NCI-H446 treated with DMSO at 0.1 percent for 48 hours (cell line): Measurements from ENCODE around the gene CYSTM1.

ENCODE experiments used
- DNase-seq: peaks from one replicate; lab custom pipeline; 2025; lab: John Stamatoyannopoulos, UW

Gene CYSTM1

DNA sequence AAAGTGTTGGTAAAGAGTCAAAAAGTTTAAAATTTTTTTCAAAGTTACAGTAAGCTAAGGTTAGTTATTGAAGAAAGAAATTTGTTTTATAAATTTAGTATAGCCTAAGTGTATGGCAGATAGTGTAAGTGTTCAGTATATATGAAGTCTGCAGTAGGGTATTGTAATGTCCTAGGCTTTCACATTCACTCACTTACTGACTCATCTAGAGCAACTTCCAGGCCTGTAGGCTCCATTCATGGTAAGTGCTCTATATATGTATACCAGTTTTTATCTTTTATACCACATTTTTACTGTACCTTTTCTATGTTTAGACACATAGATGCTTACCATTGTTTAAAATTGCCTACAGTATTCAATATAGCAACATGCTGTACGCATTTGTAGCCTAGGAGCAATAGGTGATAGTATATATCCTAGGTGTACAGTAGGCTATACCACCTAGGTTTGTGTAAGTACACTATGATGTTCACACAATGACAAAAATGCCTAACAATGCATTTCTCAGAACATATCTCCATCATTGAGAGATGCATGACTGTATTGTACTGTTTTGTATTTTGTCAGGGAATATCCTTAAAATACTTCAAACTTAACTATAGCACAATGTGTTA is 38.5 kb downstream of the CYSTM1 start:
- no peak for DNase-seq

DNA sequence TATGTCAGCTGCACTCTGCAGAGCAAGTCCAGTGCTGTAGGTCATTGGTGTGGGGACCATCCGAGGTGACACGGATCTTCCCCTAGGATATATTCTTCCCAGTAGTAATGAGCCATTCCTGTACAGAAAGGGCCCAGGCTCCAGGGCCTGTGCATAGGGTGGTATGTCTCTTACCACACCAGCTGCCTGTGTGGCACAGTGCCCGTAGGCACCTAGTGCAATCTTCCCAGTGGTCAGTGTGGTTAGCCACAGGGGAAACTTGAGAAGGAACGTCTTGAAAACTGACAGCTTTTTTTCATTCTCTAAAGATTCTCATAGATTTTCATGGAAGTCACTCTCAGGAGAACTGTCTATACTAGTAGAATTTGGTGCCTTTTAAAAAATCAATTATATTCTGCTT is 39.8 kb downstream of the CYSTM1 start:
- DNase-seq, result no peak

DNA sequence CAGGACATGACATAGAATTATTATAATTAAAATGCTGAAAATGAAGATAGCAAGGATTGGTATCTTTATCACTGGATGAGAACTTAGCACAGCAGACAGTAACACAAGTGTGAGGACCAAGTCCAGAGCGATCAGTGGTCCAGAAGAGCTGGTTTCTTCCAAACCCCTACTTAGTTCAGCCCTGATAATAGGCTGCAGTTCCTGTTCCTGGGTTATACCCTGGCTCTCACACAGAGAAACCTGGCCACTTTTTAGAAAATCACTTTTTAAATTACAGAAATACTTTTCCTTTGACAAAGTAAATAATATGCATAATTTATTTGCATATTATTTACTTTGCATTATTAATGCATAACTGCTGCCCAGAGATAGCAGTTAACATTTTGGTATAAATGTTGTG is 40.3 kb downstream of the CYSTM1 start:
- no peak for DNase-seq

DNA sequence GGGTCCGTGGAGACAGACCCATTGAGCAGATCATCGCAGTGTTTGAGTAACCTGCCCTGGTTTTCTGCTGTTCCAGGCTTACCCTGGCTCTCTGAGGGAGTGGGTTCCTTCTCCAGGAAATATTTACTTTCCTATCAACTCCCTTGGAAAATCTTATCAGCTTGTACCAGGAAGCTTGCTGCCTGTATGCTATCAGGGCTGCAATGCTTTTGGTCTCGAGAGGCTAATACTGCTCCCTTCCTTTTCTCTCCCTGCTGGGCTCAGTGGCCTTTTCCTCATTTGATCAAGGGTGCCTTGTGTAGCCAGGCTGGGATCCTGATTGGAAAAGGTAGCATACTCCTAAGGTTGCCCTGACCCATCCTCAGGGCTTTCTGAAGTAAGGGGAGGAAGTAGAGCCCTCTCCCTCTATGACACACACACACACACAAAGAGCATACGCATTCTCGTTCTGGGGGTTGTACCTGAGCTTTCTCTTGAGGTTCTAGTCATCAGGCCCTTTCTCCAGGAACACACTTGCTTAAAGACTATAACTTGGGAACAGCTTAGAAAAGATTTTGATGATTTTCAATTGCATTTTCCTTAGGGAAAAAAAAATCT is 41.6 kb downstream of the CYSTM1 start:
- no peak for DNase-seq

DNA sequence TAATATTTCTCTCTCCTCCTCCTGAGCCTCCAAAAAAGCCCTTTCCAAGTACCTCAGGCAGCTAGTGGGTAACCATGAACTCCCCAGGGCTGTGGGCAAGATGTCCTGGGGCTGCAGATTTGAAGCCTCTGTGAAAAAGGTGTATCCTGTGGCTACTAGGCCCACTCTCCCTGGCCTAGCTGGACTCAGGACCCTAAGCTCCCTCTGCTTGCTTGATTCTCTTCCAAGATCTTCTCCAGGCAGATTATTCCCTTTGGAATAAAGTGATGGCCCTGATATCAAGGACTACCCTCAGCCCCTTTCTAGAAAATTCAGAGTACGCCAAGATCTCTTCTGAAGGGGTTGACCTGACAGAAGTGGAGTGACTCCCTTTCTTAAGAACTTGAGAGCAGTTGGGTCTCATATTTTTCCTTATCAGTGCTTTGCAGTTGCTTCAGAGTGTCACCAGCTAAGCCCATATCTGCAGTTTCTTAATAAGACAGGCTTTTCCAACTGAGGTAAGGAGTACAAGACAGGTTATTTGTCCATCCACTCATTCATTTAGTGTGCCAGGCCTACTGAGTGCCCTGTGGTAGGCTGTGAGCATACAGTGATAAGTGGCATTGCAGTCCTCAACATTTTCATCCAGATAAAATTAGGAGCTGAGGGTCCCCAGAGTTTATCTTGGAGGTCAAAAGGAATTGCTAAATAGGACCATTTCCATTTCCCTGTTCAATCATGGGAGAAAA is 42.5 kb downstream of the CYSTM1 start:
- no peak for DNase-seq

DNA sequence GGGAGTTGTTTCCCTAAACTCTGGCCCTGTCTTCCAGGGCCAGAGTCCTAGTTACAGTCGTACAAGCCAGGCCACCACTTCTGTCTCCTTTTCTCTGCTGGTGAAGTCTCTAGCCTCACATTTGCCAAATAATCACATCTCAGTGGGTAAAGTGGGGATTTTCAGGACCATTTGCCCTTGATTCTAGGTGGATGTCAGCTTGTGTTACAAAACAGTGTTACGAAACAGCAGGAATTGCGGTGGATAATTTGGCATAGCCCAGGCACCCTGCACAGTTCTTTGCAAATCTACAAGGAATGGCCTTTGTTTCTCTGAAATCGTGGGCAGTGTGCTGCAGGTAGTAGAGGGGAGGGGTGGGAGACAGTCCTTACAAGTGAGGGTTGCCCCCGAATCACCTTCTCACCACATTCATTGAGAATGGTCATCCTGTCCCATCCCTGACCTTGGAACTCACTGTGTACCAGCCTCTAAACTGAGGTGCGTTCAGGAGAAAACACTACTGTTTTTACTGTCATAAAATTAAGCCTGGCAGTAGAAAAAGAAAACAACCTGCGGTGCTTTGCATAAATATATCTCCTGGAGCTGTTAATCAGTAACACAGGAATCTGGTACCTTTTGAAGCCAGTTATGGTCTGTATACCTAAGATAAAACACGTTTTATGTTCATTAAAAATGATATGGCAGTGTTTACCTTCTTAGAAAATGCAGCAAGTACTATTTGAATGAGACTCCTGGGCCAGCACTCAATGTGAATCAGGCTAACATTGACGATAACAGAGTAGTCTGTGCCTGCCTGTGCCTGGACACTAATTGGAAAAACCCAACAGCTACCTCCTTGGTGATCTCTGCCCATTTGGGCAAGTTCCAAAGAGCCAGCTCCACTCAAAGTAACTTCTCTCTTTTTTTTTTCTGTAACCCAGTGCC is 44.3 kb downstream of the CYSTM1 start:
- DNase-seq, result no peak

DNA sequence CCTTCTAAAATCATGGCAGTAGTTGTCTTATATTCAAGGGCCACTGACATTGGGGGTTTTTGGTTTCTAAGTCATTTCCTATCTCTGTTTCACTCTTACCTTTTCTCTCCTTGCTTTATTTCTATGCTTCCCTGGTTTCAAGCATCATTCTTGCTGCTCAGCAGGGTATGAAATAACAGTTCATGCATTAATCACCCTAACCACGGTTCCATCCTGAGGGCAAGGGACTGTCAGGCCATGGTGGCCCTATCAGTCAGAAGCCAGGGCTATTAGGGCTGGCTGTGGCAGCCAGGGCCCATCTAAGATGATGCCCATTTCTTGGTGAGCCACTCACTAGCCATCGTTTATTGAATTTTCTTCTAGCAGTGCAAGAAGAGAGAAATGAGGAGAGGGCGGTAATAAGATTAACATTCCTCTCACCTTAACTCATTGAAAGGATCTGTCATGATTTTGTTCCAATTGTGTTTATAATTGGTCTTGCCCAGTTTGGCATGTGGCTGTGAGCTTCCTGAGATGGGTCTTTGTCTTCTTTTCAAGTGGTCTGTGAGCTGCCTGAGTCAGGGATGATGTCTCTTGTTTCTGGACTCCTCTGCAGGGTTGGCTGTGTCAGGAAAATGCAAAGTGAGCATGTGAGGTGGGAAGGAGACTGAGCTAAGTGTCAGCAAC is 45.2 kb downstream of the CYSTM1 start:
- no peak for DNase-seq

DNA sequence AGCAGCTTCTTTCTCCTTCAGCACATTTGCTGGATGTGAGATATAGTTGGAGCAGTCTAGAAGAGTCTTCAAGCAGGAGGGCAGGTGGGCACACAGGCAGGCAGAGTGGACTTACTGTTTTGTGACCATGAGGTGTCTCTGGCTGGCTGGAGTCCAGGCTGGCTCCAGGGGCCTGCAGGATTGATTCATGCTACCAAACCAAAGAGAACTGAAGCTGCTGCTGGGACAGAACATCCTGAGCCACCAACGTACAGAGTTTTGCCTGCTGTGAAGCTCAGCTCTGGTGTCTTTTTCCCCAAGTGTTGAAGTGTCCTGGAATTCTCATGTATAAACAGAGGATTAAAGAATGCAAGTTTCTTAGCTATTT is 45.7 kb downstream of the CYSTM1 start:
- DNase-seq, result no peak

DNA sequence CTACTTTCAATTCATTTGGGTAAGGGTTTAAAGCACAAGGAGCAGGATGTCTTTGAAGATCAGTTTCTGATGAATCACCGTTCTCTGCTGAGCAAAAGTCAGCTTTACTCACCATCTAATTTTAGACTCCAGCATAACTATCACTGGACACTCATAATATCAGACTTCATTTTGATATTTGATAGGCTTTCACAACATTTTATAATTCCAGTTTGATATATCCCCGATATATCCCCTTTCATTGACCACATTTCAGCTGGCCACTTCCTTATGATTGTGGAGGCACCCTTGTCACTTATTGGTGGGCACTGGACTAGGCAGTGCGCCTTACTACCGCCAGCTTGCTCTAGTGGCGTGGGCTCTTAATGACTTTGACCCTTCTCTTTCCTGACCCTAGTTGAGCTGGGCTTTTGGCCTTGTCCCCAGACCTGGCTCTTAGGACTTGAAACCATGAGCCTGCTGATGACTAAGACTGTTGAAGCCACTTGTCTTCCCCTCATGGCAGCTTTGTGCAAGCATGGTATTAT is 46.8 kb downstream of the CYSTM1 start:
- DNase-seq, result no peak

DNA sequence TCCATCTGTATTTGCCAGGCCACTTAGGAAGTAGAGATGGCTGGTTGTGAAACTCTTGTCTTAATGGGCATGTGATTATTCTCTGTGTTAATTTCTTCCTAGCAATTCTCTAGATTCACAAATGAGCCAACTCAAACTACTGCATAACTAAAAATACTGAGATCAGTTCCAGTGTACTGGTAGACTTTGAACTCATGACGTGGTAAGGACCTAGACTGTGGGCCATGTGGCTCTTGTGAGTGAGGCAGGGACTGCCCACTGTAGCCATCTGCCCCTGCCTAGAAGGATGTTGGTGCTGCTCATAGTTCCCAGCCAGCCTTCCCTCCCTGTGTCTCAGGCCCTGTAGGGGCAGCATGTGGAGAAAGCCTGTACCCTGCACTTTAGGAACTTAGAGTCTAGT is 47.4 kb downstream of the CYSTM1 start:
- no peak for DNase-seq

DNA sequence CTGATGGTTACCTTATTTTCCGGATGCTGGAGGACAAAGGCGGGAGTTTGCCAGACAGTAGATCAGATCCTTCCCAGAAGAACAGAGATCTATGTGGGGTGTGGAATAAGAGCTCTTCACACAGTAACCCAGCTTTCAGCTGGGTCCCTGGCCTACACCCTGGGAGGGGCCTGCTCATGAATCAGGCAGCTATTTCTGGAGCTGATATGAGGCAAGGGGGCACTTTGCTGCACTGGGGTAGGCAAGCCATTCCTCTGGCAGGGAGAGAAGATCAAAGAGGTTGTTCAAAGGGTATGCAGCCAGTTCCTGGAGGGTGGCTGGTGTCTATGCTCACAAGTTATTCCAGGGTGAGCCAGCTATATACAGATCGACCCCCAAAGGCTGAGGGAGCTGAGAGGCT is 48.6 kb downstream of the CYSTM1 start:
- no peak for DNase-seq

DNA sequence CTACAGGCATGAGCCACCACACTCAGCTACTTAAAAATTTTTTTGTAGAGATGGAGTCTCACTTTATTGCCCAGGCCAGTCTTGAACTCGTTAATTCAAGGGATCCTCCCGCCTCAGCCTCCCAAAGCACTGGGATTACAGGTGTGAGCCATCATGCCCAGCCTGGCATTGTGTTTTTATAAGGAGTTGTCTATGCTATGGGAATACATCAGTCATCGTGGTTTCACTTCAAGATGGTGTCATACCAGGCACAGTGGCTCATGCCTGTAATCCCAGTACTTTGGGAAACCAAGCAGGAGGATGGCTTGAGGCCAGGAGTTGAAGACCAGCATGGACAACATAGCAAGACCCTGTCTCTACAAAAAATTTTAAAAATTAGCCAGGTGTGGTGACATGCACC is 49.7 kb downstream of the CYSTM1 start:
- no peak for DNase-seq

DNA sequence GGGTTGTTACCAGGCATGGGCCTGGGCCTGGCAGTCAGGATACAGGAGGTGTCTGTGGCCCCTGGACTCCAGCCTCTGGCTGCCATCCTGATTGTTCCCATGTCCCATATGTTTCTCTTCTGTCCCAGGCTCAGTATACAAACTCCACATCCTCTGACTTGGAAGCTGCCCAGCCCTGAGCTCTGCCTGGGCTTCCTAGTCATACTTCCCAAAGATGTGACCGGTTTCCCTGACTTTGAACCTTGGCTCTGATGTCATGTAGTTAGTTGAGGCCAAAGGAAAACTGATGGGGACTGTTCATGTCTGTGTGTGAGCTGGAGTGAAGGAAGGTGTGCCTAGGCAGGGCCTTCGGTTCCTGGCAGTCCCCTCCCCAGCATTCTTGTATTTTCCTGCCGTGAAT is 50.4 kb downstream of the CYSTM1 start:
- DNase-seq, result no peak

DNA sequence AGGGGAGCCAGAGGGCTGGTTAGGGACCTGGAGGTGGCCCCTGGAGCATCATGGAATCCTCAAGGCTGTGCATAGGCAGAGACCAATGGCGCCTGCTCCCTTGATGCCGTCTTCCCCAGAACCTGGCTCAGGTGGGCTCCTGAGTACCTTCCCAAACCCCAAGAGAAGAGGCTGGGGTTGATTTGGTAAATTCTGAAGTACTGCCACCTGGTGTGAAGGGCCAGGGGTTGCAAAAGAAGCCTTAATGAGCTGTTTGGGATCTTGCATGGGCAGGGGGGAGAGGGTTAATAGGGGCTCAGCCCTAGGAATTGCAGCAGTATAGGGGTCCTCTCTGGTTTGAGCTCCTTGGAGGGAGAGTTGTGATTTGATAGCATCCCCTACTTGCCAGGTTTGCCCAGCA is 52.1 kb downstream of the CYSTM1 start:
- DNase-seq, result no peak

DNA sequence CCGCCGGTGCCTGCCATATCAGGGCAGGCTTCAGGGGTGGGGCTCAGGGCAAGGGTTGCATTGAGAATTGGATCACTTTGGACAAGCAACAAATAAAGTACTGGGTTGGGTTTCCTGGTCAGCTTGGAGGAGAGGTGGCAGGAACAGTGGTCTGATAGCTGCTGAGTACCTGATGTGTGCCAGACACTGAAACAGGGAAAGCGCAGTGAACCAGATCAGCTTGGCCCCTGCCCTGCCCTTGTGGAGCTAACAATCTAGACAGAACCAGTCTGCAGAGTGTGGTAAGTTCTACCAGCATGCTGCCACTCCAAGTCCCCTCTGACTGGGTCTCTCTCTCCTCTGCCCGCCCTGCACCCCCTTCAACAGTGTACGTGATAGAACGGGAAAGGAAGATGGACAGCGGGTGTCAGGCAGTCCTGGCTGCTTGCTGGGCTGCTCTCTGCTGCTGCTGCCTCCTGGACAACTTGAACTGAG is 53.4 kb downstream of the CYSTM1 start:
- DNase-seq, result no peak

DNA sequence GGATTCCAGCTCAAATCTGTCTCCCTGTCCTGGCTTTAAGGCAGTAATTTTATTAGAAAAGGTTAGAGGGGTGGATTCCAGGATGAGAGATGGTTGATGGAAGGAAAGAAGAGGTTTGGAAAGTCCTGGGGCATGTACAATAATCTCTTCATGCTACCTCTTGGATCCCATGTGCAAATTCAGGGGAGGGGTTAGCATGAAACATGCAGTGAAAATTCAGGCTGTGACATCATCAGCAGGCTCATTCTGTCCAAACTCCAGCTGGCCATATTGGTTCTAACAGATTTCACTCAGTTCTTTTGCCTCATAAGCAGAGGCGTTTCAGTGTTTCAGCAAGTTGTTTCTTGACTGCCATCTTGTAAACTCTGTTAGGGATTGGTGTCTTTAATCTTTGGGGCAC is 55.4 kb downstream of the CYSTM1 start:
- DNase-seq, result no peak

DNA sequence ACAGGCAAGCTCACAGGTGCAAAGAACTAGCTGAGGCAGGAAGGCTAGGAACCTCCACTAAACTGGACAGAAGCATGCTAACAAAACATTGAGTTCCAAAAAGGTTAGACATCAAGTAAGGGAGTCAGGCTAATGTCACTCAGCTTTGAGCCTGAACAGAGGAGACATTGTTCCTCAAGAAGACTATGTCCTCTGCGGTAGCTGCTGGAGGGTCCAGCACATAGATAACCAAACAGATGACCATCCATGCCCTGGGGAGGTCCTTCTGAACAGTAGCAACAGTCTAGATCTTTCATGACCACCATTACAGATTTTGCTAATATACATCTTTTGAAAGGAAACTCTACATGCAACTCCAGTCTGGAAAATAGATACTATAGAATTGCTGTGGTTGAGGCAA is 57.7 kb downstream of the CYSTM1 start:
- no peak for DNase-seq

DNA sequence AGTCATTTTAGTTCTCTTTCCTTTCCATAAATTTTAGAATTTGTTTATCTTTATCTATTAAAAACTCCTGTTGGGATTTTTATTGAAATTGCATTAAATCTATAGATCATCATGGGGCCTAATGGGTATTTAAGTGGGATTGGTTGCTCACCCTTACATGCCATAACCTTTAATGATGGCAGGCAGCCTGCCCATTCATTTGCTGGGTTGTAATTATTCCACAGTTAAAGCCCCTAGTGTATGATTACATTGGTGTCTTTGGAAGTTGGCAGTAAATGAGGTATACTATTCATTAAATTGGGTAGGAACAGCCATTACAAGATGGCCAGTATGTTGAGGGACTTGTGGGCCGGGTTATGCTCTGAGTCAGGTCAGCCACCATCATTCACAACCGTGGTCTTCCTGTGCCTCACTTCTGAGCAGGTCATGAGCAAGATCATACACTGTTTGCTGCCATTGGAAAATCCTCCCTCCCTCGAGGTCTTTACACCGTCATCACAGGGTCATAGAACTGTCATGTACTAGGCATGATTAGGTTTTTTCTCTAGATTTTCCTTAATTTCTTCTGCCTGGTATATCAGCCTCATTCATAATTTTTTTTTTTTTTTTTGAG is 59.5 kb downstream of the CYSTM1 start:
- DNase-seq, result no peak

DNA sequence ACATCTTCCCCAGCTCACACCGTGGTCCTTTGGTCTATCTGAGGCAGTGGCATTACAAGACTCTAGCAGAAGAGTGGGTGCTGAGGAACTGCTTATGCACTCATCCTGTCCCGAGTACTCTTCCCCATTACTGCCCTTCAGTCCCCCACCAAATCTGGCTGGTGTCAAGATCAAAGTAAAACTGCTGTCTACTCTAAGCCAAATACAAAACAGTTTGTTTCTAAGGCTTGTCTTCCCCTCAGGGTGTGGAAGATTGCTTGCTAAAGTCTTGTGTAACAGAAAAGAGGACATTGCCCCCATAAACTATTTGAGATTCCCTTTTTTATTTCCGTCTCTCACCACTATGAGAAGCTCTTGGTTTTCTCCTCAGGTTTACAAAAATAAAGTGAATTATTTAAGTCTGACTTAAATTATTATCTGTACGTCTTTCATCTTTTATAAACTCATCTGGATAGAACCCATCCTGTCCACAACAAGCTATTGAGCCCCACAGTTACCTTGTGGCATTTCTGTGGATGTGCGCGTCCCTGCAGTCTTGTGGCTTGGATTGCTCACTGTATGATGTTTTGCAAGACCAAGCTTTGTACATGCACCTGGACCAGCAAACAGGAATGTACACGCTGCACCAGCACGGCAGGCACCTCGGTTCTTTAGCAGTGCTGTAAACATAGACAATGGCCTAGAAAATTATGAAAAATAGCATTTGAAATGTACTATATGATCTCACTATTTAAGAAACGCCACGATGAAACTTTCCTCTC is 61.0 kb downstream of the CYSTM1 start:
- no peak for DNase-seq

DNA sequence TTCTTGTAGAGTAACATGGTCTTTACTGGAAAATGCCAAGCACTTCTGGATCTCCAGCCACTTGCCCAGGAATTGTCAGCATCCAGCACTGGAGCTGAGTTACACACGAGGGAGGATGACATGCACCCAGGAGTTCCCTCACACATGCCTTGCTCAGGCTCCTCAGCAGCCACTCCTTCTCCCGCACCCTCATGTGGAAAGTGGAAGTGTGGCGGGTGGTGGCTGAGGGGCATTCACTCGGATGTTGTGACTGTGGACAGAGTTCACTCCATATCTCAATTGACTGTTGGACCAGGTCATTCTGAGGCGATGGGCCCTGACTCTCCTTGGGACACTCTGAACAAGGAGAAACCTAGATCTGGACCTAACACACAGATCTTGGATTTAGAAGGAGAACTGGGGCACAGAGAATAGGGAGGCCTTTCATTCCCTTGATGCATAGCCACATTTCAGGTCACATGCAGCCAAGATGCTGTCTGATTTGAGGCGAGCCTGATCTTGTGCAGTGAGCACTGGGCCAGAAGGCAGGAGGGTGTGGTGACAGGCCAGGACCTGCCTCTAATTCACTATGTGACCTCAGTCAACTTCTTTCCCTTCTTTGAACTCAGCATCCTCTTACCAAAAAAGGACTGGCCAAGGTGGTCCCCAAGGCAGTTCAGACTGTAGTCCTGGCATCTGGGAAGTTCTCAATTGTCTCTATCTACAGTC is 62.1 kb downstream of the CYSTM1 start:
- no peak for DNase-seq
